ENCODE results near the gene RGS12. TPM values are rescaled to one million over a fixed set of nuclear protein-coding genes. Genes with fewer than 3 reads are reported as not detected.
A peak's percentile ranks its signal among the peaks of the same experiment; 100 is the strongest.

RGS12 gene
- total RNA-seq, 1 experiment from 2014 or later: 26.3 TPM

DNA sequence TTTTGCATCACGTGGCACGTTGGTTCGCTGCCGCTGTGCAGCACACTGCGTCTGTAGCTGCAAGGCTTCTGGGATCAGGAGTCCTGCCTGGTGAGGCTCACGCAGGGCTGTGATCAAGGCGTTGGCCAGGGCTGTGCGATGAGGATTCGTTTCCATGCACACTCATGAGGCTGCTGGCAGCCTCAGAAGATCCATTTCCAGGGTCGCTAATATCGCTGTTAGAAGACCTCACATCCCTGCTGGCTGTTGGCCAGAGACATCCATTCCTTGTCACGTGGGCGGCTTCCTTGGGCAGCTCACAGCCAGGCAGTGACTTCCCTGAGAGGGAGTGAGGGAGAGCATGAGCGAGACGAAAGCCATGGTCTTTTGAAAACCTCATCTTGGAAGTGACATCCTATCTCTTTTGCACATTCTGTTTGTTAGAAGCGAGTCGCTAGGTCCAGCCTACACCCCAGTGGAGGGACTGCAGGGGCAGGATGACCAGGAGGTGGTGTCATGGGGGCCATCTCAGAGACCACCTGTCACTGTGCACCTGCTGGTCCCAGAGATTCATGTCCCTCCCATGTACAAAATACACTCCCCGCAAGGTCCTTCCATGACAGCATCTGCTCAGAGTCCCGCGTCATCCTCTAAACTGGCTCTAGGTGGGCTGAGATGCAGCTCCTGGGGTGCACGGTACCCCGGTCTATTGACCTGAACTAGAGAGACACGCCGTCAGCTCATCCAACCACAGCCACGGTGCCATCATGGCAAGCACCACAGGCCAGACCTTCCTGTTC, 12.2 kb downstream of the RGS12 start:
- DNase-seq: no peak
- no peak overlapping the region for H3K4me3 ChIP-seq

DNA sequence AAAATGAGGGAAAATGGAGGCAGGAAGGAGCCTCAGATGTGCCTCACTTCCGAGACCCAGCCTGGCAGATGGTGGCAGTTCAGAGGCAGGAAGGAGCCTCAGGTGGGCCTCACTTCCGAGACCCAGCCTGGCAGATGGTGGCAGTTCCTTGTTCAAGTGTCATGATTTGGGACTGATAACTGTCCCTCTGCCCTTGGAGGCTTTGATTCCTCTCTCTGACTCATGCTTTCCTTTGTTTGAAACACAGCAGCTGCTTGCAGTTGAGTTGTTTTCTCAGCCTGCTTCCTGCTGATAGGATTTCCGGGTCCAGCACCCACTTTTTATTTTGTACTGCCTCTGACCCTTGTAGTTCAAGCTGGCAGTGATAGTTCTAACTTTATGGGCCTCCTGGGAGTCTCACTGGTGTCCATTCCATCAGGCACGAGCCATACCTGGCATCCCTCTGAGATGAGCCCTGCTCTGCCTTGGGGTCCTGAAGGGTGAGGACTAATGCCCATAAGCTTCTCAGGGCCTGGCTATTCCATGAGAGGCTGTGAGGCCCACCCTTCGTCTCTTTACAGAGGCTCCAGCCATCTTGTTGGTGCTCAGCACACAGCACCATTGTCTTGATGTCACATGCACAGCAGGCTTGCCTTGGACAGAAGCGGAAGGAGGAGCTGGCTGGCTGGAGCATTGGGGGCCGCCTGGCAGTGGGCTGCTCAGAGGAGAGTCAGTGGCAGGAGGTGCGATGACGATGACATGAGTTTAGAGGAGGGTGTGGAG, 13.0 kb downstream of the RGS12 start:
- DNase-seq: peak in 1 of 2 experiments; percentile 40
- no peaks in the 10 kb centered on the region for H3K9me3 ChIP-seq (replicated peaks)
- no peak overlapping the region for H3K4me3 ChIP-seq
- H3K27ac ChIP-seq: peak overlapping the region; percentile 50
- H3K27me3 ChIP-seq: no peaks in the 10 kb centered on the region
- no peaks in the 10 kb centered on the region for H3K36me3 ChIP-seq
- peaks cover 26% of the 10 kb centered on the region for H3K4me1 ChIP-seq

More for the DNA sequence above, 12.2 kb downstream of the RGS12 start:
- Histone ChIP-seq H3K27ac (peak overlapping the region; percentile 50), H3K36me3 (no peaks in the 10 kb centered on the region), H3K27me3 (no peaks in the 10 kb centered on the region), H3K9me3 (replicated peaks) (no peaks in the 10 kb centered on the region), H3K4me1 (peaks cover 26% of the 10 kb centered on the region)

DNA sequence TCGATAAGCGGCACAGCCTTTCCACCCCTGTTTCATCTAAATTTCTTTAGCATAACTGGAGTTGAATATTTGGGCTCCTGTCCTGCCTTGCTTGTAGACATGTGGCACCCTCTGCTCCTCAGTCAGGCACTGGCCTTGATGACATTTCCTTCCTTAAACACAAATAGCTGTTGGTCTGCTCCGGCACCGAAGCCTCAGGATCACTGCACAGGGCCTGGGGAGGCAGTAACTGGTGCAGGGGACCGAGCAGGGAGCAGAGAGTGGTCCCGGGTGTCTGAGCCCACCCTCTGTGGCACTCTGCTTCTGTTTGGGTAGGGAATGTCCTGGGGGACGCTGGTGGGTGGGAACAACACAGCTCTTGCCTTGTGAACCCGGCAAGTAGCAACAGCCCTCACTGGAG, 13.6 kb downstream of the RGS12 start:
- Histone ChIP-seq H3K4me3 (no peak overlapping the region), H3K9me3 (replicated peaks) (no peaks in the 10 kb centered on the region), H3K4me1 (peaks cover 26% of the 10 kb centered on the region), H3K27ac (peak overlapping the region; percentile 50), H3K36me3 (no peaks in the 10 kb centered on the region), H3K27me3 (no peaks in the 10 kb centered on the region)
- no peak for DNase-seq

DNA sequence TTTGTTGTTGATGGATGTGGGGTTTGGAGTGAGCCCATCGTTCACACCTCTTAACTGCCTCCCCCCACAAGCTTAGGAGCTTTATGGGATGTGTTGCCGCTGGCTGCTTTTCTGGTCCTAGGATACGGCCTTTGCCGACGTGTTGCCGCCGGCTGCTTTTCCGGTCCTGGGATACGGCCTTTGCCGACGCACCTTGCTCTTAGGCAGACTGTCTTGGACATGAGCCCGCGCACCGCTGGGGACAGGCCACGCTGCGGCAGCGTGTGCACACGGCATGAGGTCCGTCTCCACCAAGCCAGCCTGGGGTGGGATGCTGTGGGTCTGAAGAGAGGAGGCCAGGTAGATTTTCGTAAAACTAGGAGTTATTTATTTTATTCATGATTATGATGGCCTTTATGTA, 14.2 kb downstream of the RGS12 start:
- H3K36me3 ChIP-seq: no peaks in the 10 kb centered on the region
- H3K27me3 ChIP-seq: no peaks in the 10 kb centered on the region
- peaks cover 26% of the 10 kb centered on the region for H3K4me1 ChIP-seq
- DNase-seq: no peak
- H3K9me3 ChIP-seq (replicated peaks): no peaks in the 10 kb centered on the region
- H3K27ac ChIP-seq: no peak overlapping the region
- no peak overlapping the region for H3K4me3 ChIP-seq

DNA sequence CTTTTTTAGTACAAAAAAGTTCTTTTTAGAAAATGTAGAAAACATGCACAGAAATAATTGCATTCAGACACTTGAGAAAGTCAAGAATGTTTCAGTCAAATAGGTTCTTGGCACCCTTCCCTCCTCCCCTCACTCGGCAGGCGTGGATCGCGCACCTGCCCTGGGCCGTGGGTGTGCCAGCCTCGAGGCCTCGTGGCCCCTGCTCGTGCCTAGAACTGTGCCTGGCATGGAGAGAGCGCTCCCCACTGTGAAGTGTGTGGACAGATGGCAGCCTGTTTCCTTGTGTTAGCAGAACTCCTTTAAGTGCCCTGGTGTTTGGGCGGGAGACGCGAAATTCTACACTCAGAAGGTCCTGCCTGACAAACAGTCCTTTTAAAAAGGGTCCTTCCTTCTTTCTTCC, 14.7 kb downstream of the RGS12 start:
- no peaks in the 10 kb centered on the region for H3K36me3 ChIP-seq
- H3K4me3 ChIP-seq: no peak overlapping the region
- no peak for DNase-seq
- no peak overlapping the region for H3K27ac ChIP-seq
- no peaks in the 10 kb centered on the region for H3K9me3 ChIP-seq (replicated peaks)
- peaks cover 26% of the 10 kb centered on the region for H3K4me1 ChIP-seq
- no peaks in the 10 kb centered on the region for H3K27me3 ChIP-seq

DNA sequence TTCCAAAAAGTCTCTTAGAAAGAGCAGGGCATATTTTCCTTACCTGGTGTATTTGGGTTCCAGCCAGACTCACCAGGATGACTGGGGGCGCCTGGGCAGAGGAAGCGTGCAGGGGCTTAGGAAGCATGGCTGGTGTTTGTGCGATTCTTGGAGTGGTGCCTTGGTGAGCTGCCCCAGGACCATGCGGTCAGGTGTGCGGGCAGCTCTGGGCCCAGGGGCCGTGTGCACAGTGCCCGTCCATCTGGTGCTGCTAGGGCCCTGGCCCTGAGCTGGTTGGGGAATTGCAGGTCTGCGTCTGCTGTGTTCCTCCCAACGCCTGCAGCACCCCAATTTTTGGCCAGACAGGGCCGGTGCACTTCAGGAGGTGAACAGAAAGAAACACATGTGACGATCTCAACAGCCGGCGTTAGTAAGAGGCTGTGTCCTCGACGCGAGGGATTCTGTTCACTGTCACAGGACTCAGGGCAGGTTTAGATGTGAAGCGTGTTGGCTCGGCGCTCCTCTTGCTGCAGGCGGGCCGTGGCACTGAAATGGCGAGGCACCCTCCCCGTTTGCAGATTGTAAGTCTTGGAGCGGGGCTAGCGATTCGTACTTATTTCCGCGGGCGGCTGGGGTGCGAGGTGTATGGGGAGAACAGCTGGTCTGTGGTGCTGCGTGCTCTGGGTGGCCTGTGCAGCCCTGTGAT, 15.2 kb downstream of the RGS12 start:
- no peak for DNase-seq

DNA sequence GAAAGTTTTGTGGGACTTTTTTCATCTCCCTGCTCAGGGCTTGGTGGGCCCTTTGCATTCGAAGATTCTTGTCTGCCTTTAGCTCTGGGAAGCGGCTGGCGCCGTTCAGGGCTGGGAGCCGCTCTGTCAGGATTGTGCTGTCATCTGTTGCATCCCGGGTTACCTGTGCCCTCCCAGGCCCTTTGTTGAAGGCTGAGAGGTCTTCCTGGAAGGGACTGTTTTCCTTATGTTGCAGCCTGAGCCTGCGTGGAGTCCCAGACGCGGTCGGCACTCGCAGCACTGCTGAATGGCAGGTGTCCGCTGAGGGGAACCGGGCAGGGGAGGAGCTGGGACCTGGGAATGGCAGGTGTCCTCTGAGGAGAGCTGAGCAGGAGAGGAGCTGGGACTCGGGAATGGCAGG, 15.9 kb downstream of the RGS12 start:
- no peak overlapping the region for H3K4me3 ChIP-seq
- peaks cover 19% of the 10 kb centered on the region for H3K4me1 ChIP-seq
- H3K27ac ChIP-seq: no peak overlapping the region
- 0 out of 2 replicates have a peak, but pooled peaks cover 3% of the 10 kb centered on the region for H3K36me3 ChIP-seq
- DNase-seq: no peak
- H3K9me3 ChIP-seq (replicated peaks): no peaks in the 10 kb centered on the region
- H3K27me3 ChIP-seq: no peaks in the 10 kb centered on the region

More for the DNA sequence above, 15.2 kb downstream of the RGS12 start:
- H3K9me3 ChIP-seq (replicated peaks): no peaks in the 10 kb centered on the region
- H3K4me3 ChIP-seq: no peak overlapping the region
- H3K27me3 ChIP-seq: no peaks in the 10 kb centered on the region
- H3K27ac ChIP-seq: no peak overlapping the region
- H3K4me1 ChIP-seq: peaks cover 21% of the 10 kb centered on the region
- H3K36me3 ChIP-seq: 0 out of 2 replicates have a peak, but pooled peaks cover 2% of the 10 kb centered on the region

DNA sequence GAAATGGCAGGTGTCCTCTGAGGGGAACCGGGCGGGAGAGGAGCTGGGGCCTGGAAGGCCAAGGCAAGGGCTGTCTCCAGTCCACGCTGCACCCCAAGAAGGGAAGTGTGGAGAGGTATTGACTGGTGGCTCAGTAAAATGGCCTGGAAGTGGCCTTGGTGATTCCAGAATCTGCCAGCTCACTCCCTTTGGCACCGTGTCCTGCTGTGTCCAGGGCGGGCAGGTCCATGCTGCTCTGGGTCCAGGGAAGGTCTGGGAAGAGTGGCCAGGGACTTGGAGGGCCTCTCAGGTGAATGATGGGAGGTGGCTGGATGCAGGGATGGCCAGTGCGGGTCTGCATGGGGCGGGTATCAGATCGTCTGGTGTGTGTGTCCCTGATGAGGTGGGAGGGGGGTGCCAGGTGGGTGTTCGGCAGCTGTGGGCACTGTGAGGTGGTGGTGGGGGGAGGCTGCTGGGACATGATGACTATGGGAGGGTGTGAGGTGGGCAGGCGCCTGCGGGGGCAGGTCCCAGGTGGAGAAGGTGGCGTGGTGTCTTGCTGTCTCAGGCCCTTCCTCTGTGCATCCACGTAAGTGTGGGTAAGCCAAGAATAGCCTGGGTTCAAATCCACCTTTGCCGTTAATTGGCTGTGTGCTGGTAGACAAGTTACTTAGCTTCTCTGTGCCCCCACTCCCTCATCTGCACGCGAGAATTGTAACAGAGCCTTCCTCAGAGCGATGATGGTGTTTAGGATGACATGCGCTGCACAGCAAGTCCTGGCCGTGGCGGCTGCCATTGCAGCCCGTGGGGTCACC, 17.7 kb downstream of the RGS12 start:
- H3K27me3 ChIP-seq: no peaks in the 10 kb centered on the region
- no peak overlapping the region for H3K27ac ChIP-seq
- H3K4me3 ChIP-seq: no peak overlapping the region
- DNase-seq: no peak
- peaks cover 6% of the 10 kb centered on the region for H3K4me1 ChIP-seq
- no peaks in the 10 kb centered on the region for H3K9me3 ChIP-seq (replicated peaks)
- H3K36me3 ChIP-seq: peaks cover 7% of the 10 kb centered on the region

DNA sequence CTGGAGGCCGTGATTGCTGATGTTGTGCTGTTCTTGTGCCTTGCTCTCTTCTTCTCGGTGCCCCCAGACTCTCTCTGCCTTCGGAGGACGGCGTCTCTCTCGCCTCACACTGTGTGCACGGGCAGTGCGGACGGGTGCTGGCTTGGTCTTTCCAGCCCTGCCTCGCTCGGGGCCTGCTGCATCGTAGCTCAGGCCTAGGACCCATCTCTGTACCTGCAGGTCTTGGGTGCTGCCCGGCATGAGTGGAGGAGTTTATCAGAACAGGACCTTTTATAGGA, 18.2 kb downstream of the RGS12 start:
- no peaks in the 10 kb centered on the region for H3K27me3 ChIP-seq
- no peak overlapping the region for H3K4me3 ChIP-seq
- DNase-seq: no peak
- H3K9me3 ChIP-seq (replicated peaks): no peaks in the 10 kb centered on the region
- peaks cover 11% of the 10 kb centered on the region for H3K36me3 ChIP-seq
- no peak overlapping the region for H3K27ac ChIP-seq
- H3K4me1 ChIP-seq: peaks cover under 1% of the 10 kb centered on the region

DNA sequence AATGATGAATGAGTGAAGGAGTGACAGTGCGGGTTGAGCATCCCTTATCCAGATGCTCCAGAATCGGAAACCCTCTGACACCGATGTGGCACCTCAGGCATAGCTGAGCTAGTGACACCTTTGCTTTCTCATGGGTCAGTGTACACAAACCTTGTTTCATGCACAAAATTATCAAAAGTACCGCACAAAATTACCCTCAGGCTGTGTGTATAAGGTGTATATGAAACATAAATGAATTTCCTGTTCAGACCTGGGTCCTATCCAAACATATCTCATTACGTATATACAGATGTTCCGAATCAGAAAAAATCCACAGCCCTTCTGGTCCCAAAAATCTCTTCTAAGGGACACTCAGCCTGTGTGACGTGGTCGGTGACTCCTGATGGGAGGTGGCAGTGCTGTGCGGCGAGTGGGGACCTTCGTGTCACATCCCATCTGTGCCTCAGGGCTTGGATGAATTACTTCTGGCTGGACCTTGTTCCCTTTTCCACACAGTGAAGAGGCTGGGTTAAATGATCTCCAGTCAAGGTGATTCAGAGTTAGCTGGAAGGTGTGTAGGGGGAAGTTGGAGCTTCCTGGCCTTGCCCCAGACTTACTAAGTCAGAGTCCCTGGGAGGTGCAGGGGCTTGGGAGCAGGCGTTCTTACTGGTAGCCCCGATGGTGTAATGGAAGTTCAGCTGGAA, 18.8 kb downstream of the RGS12 start:
- no peak for DNase-seq

DNA sequence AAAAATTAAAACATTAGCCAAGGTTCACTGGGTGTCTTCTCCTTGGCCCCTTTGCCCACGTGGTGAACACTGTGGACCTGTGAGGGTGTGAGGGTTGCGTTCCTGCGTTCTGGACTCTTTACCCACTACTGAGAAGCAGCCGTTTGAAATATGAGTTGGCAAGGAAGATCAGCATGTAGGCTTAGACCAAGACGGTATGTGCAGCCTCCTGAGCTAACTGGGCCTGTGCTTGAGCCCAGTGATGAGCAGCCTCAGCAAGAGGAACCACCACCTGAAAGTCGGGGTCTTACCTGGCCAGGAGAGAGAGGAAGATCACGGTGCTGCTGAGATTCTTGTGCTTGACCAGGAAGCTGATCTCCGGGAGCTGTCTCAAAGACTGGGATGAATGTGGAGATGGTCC, 19.5 kb downstream of the RGS12 start:
- H3K36me3 ChIP-seq: peaks cover 20% of the 10 kb centered on the region
- DNase-seq: no peak
- no peaks in the 10 kb centered on the region for H3K4me1 ChIP-seq
- no peaks in the 10 kb centered on the region for H3K9me3 ChIP-seq (replicated peaks)
- H3K27ac ChIP-seq: no peak overlapping the region
- no peaks in the 10 kb centered on the region for H3K27me3 ChIP-seq
- H3K4me3 ChIP-seq: no peak overlapping the region

More for the DNA sequence above, 18.8 kb downstream of the RGS12 start:
- no peak overlapping the region for H3K4me3 ChIP-seq
- no peak overlapping the region for H3K27ac ChIP-seq
- peaks cover 16% of the 10 kb centered on the region for H3K36me3 ChIP-seq
- H3K9me3 ChIP-seq (replicated peaks): no peaks in the 10 kb centered on the region
- no peaks in the 10 kb centered on the region for H3K27me3 ChIP-seq
- H3K4me1 ChIP-seq: no peaks in the 10 kb centered on the region

DNA sequence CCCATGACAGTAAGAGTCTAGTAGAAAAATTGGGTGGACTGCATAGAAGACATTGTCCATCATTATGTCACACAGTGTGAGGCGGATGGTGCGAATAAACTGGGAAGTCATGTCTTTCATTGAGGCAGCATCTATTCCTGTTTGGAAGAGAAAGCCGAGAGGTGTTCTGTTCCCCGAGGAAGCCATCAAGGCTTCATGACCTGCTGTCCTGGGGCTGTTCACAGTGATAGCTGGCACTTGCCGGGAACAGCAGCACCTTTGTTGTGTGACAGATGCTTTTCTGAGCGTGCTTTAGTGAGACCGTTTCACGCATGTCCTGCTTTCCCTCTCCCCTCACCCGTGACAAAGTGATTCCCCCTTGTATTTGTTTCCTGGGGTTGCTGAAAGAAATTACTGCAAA, 20.3 kb downstream of the RGS12 start:
- no peak overlapping the region for H3K27ac ChIP-seq
- H3K36me3 ChIP-seq: peaks cover 21% of the 10 kb centered on the region
- H3K4me1 ChIP-seq: no peaks in the 10 kb centered on the region
- DNase-seq: no peak
- no peaks in the 10 kb centered on the region for H3K9me3 ChIP-seq (replicated peaks)
- H3K4me3 ChIP-seq: no peak overlapping the region
- no peaks in the 10 kb centered on the region for H3K27me3 ChIP-seq

DNA sequence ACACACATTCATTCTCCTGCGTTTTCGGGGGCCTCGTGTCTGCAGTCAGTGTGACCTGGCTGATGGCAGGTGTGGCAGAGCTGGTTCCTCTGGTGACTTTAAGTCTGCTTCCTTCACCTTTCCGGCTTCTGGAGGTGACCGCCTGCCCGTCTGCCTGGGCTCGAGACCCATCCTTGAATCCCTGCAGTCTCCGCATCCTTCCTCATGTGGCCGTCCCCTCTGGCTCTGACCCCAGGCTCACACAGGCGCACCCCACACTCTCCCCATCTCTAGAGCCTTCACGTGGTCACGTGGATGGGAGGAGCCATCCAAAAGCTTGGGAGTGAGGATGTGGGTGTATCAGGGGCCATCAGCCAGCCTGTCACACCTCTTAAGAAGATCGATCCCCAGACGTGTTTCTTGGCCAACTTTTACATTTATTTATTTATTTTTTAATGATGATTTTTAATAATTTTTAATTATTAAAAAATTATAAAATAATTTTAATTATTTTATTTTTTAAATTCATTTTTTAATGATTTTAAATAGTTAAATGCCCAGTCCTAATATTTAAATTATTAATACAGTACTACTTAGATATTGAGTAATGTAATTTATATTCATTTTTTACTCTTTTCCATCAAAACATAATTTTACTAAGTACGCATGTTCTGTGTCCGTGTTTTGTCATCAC, 20.9 kb downstream of the RGS12 start:
- Histone ChIP-seq H3K27ac (no peak overlapping the region), H3K4me1 (no peaks in the 10 kb centered on the region)
- DNase-seq: no peak

More for the DNA sequence above, 20.9 kb downstream of the RGS12 start:
- Histone ChIP-seq H3K4me3 (no peak overlapping the region), H3K9me3 (replicated peaks) (no peaks in the 10 kb centered on the region), H3K27me3 (no peaks in the 10 kb centered on the region), H3K36me3 (peaks cover 23% of the 10 kb centered on the region)
